ENCODE measurements around the gene ABR.

Gene ABR

DNA sequence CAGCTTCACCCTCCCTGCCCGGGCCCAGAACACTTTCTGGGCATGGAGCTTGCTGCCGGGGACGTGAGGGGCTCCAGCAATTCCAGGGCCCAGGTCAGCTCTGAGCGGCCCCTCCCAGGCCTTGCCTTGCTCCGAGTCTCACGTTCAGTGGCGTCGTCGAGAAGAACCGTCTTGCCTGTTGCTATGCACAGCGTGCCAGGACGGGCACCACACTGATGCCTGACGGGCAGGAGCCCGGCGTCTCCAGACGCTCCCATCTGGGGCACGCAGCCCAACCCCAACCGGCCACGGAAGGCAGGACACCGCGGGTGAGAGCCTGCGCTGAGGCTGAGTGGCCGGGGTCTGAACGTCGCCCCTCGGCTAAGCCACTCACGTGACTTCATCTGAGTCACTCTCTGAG lies 155.7 kb downstream of the ABR start:
- H3K36me3 ChIP-seq (ENCODE audit: insufficient read depth, low read length), result peaks cover 13% of the 10 kb centered on the region
- H3K27me3 ChIP-seq (ENCODE audit: control insufficient read depth, insufficient read depth, low read length), result no peaks in the 10 kb centered on the region
- peaks cover 7% of the 10 kb centered on the region for H3K4me1 ChIP-seq (ENCODE audit: control insufficient read depth, insufficient read depth, low read length)
- no peak overlapping the region for H3K9ac ChIP-seq (ENCODE audit: low read depth, low read length)
- H3K4me3 ChIP-seq (ENCODE audit: low read length), result no peak overlapping the region
- H3K9me3 ChIP-seq (replicated peaks; ENCODE audit: low read length), result no peaks in the 10 kb centered on the region
- no peak overlapping the region for H3K4me2 ChIP-seq (ENCODE audit: low read length)

DNA sequence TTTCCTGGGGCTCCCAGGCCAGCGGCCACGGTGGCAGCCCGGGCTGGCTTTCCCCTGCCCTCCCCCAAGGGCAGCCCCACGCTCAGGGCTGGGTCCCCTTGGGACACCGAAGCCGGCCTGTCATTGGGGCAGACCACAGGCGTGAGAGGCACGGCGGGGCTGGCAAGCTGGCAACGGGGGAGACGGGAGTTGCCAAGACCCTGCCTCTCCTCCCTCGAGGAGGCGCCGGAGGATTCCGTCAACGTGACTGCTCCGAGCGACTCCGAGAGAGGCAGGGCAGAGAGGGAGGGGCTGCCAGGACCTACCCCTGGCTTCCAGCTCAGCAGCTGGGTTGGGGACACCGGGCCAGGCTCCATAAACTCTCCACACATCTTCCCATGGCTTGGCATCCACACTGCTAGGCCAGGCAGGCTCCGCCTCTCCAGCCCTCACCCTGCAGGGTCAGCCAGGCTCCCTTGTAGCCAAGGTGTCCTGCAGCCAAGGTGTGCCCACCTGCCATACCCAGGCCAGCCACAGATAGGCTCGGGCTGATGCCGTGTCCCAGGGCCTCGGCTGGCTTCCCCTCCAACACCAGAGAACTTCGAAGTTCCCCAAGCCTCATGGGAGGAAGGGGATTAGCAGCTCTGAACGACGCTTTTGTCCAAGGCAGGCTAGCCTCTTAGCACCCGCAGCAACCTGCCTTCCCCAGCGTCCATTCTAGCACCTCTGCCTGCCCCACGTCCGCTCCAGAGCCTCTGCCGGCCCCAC lies 157.3 kb downstream of the ABR start:
- no peak overlapping the region for H3K9ac ChIP-seq (ENCODE audit: low read depth, low read length)
- H3K4me1 ChIP-seq (ENCODE audit: control insufficient read depth, insufficient read depth, low read length), result no peaks in the 10 kb centered on the region
- H3K4me3 ChIP-seq (ENCODE audit: low read length), result no peak overlapping the region
- H3K9me3 ChIP-seq (replicated peaks; ENCODE audit: low read length), result no peaks in the 10 kb centered on the region
- peaks cover 17% of the 10 kb centered on the region for H3K36me3 ChIP-seq (ENCODE audit: insufficient read depth, low read length)
- H3K4me2 ChIP-seq (ENCODE audit: low read length), result no peak overlapping the region
- H3K27me3 ChIP-seq (ENCODE audit: control insufficient read depth, insufficient read depth, low read length), result no peaks in the 10 kb centered on the region

DNA sequence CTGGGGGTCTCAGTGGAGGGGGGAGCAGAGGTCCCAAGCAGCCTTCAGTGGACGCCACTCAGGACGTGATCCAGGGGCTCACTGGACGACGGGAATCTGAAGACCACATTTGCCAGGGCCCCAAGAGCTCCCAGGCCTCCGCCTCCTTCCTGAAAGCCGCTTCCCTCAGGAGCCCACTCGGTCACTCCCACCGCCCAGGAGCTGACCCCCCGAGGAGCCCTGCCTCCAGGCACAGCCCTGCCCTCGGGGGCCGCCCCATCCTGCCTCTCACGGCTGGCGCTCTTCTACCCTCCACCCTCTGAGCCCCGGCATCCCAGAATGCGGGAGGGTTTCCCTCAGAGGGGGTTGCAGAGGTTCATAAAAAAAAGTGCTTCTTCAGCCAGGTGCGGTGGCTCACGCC lies 158.6 kb downstream of the ABR start:
- H3K9me3 ChIP-seq (replicated peaks; ENCODE audit: low read length), result no peaks in the 10 kb centered on the region
- no peak overlapping the region for H3K4me3 ChIP-seq (ENCODE audit: low read length)
- peaks cover 14% of the 10 kb centered on the region for H3K36me3 ChIP-seq (ENCODE audit: insufficient read depth, low read length)
- H3K4me1 ChIP-seq (ENCODE audit: control insufficient read depth, insufficient read depth, low read length), result no peaks in the 10 kb centered on the region
- H3K4me2 ChIP-seq (ENCODE audit: low read length), result no peak overlapping the region
- no peaks in the 10 kb centered on the region for H3K27me3 ChIP-seq (ENCODE audit: control insufficient read depth, insufficient read depth, low read length)
- H3K9ac ChIP-seq (ENCODE audit: low read depth, low read length), result no peak overlapping the region

DNA sequence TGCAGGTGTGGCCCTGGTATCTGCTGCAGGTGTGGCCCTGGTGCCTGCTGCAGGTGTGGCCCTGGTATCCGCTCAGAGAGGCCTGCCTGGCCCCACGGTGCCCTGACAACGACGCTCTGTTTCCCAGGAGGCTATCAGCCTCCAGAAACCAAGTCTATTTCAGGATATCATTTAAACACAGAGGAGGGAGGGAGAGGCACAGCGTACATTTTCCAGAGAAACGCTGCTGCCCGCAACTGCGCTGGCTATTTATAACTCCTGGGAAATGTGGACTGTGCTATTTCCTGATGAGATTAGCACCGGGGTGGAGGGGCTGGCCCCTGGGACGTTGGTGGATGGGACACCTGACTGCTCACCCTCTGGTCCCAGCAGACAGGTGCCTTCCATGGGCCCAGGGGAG lies 160.3 kb downstream of the ABR start:
- Histone ChIP-seq H3K9ac (ENCODE audit: low read depth, low read length) (no peak overlapping the region), H3K9me3 (replicated peaks; ENCODE audit: low read length) (no peaks in the 10 kb centered on the region), H3K27me3 (ENCODE audit: control insufficient read depth, insufficient read depth, low read length) (no peaks in the 10 kb centered on the region), H3K4me3 (ENCODE audit: low read length) (no peak overlapping the region), H3K4me2 (ENCODE audit: low read length) (no peak overlapping the region), H3K4me1 (ENCODE audit: control insufficient read depth, insufficient read depth, low read length) (no peaks in the 10 kb centered on the region), H3K36me3 (ENCODE audit: insufficient read depth, low read length) (peaks cover 9% of the 10 kb centered on the region)

DNA sequence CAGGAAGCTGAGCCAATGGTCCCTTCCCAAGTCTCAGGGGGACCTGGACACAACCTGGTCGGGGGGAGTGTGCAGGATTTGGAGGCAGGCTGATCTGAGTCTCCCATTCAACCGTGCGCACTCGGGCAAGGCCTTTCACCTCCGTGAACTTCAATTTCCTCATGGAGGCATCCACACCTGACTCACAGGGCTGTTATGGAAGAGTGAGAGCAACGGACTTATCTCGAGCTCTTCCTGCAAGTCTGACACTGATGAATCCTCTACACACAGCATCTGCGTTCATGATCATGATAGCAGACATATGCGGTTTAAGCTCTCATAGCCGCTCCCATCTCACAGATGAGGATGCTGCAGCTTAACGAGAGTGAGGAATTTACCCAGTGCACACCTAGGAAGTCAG lies 161.2 kb downstream of the ABR start:
- Histone ChIP-seq H3K9me3 (replicated peaks; ENCODE audit: low read length) (no peaks in the 10 kb centered on the region), H3K4me2 (ENCODE audit: low read length) (no peak overlapping the region), H3K4me1 (ENCODE audit: control insufficient read depth, insufficient read depth, low read length) (no peaks in the 10 kb centered on the region), H3K9ac (ENCODE audit: low read depth, low read length) (no peak overlapping the region), H3K36me3 (ENCODE audit: insufficient read depth, low read length) (peaks cover 9% of the 10 kb centered on the region), H3K4me3 (ENCODE audit: low read length) (no peak overlapping the region), H3K27me3 (ENCODE audit: control insufficient read depth, insufficient read depth, low read length) (no peaks in the 10 kb centered on the region)

DNA sequence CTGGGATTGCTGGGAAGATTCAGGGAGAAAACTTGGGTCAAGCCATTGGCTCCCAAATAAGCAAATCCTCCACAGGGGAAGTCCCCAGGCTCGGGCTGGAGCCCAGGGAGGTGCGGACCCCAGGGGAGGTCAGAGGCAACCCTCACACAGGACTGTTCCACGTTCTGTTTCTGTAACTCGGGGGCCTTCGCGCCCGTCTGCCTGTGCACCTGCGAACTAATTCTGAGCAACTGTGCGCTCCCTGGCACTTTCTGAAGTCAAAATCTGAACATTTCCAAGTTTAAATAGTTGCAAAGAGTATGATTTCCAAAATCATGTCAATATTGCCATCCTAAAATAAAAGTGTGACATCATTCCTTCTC lies 166.1 kb downstream of the ABR start:
- Histone ChIP-seq H3K36me3 (ENCODE audit: insufficient read depth, low read length) (peaks cover 24% of the 10 kb centered on the region), H3K4me1 (ENCODE audit: control insufficient read depth, insufficient read depth, low read length) (no peaks in the 10 kb centered on the region), H3K4me3 (ENCODE audit: low read length) (no peak overlapping the region), H3K9me3 (replicated peaks; ENCODE audit: low read length) (no peaks in the 10 kb centered on the region), H3K27me3 (ENCODE audit: control insufficient read depth, insufficient read depth, low read length) (no peaks in the 10 kb centered on the region), H3K4me2 (ENCODE audit: low read length) (no peak overlapping the region), H3K9ac (ENCODE audit: low read depth, low read length) (no peak overlapping the region)

DNA sequence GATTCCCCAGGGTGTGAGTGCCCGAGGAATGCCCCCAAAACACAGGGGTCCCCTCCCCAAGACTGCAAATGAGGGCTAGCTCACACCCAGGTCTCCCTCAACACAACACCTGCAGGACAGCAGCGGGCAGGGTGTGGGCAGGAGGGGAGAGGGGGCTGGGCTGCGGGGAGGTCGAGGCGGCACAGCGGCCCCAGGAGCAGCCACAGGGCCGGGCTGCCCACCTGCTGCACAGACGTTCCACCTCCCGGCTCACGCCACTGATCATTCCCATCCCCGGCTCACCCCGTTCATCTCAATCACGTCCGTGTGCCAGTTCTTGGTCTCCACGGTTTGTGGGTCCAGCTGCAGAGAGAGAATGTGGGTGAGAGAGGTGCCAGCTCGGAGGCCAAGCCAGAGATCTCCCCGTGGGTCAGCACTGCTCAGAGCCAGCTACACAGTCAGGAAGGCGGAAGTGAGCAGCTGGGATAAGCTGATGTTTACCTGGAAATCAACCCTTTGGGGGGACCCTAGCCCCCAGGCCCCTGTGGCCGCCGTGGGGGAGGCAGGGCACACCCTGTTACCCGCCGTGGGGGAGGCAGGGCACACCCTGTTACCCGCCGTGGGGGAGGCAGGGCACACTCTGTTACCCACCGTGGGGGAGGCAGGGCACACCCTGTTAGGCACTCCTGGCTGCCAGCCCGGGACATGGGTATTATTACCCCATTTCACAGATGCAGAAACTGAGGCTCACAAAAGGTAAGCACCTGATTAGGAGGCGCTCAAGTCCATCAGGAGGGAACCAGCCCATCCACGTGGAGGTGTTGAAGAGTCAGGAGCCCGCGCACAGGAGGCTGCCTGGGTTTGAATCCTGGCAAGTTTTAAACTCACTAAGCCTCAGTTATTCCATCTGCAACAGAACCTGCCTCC lies 166.7 kb downstream of the ABR start:
- Histone ChIP-seq H3K9ac (ENCODE audit: low read depth, low read length) (no peak overlapping the region), H3K9me3 (replicated peaks; ENCODE audit: low read length) (no peaks in the 10 kb centered on the region), H3K4me1 (ENCODE audit: control insufficient read depth, insufficient read depth, low read length) (no peaks in the 10 kb centered on the region), H3K36me3 (ENCODE audit: insufficient read depth, low read length) (peaks cover 19% of the 10 kb centered on the region), H3K27me3 (ENCODE audit: control insufficient read depth, insufficient read depth, low read length) (no peaks in the 10 kb centered on the region), H3K4me2 (ENCODE audit: low read length) (no peak overlapping the region), H3K4me3 (ENCODE audit: low read length) (no peak overlapping the region)

DNA sequence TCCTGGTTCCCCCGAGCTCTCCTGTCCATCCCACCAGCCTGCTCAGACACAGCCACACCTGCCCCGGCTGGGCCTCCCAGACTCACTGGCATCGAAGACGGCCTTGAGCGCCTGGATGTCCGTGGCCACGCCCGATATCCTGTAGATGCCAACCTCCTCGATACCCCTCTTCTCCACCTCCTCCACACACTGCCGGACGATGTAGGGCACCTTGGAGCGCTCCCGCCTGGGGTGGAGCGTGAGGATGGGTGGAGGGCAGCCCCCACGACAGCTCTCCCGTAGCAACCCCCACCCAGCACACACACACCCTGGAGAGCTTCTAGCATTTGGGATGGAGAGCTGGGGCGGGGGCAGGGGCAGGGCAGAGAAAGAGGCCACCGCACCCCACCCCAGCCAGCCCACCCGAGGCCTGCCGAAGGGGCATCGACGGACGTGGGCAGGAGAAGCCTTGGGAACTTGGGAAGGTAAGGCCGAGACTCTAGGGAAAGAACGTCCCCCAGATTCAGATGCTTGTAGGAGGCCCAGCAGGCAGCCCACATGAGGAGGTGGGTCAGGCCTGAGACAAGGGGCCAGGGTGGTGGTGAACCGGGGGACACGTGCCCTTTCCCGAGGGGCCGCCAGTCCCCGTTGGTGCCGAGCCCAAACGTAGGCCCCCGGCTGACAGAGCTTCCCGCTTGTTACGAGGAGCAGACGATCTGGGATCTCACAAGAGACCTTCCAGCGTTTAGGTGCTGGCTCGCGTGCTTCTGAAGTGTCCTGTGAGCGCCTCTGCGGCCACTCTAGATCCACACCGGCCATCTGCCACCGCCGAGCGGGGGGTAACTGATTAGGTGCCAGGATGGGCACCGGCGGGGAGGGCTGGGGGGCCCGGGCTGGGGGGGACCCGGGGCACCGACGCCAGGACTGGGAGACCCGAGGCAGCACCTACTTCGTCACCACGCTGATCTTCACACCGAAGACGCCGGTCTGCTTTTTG lies 167.7 kb downstream of the ABR start:
- no peak overlapping the region for H3K4me2 ChIP-seq (ENCODE audit: low read length)
- no peak overlapping the region for H3K4me3 ChIP-seq (ENCODE audit: low read length)
- no peaks in the 10 kb centered on the region for H3K4me1 ChIP-seq (ENCODE audit: control insufficient read depth, insufficient read depth, low read length)
- no peak overlapping the region for H3K9ac ChIP-seq (ENCODE audit: low read depth, low read length)
- peaks cover 30% of the 10 kb centered on the region for H3K36me3 ChIP-seq (ENCODE audit: insufficient read depth, low read length)
- no peaks in the 10 kb centered on the region for H3K9me3 ChIP-seq (replicated peaks; ENCODE audit: low read length)
- no peaks in the 10 kb centered on the region for H3K27me3 ChIP-seq (ENCODE audit: control insufficient read depth, insufficient read depth, low read length)

DNA sequence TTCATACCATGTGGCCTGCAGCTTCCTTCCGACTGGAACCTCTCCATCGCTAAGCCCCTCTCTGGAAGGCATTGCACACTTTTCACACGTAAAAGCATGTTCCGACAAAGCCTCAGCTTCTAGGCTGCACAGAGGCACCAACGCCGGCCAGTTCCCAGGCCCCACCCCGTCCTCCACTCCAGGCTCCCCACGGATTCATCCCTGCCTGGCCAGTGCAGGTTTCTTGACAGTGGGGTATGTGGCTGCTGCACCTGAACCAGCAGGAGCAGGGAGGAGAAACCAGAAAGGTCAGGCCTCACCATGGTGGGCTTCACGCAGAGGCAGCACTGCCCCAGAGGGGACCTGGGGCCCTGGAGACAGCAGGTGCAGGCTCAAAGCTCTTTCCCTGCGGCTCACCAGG lies 168.6 kb downstream of the ABR start:
- H3K4me2 ChIP-seq (ENCODE audit: low read length), result no peak overlapping the region
- H3K9me3 ChIP-seq (replicated peaks; ENCODE audit: low read length), result no peaks in the 10 kb centered on the region
- H3K9ac ChIP-seq (ENCODE audit: low read depth, low read length), result no peak overlapping the region
- peaks cover 4% of the 10 kb centered on the region for H3K4me1 ChIP-seq (ENCODE audit: control insufficient read depth, insufficient read depth, low read length)
- H3K27me3 ChIP-seq (ENCODE audit: control insufficient read depth, insufficient read depth, low read length), result no peaks in the 10 kb centered on the region
- peaks cover 34% of the 10 kb centered on the region for H3K36me3 ChIP-seq (ENCODE audit: insufficient read depth, low read length)
- H3K4me3 ChIP-seq (ENCODE audit: low read length), result no peak overlapping the region

DNA sequence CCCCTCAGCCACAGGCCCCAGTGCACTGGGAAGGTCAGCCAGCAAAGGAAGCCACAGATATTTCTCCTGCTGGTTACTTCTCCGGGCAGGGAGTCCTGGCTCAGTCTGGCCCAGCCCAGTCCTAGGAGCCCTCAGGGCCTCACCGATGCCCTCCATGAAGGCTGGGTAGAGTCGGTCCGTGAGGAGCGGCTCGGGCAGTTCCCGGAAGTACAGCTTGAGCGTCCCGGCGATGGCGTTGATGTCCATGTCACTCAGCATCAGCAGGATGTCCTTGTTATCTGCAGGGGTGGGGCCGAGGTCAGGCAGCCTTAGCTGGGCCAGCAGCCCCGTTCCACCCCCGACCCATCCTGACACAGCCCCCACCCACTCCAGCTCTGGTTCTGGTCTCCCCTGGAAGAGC lies 169.2 kb downstream of the ABR start:
- peaks cover 9% of the 10 kb centered on the region for H3K4me1 ChIP-seq (ENCODE audit: control insufficient read depth, insufficient read depth, low read length)
- peaks cover 36% of the 10 kb centered on the region for H3K36me3 ChIP-seq (ENCODE audit: insufficient read depth, low read length)
- no peak overlapping the region for H3K4me3 ChIP-seq (ENCODE audit: low read length)
- H3K4me2 ChIP-seq (ENCODE audit: low read length), result no peak overlapping the region
- no peak overlapping the region for H3K9ac ChIP-seq (ENCODE audit: low read depth, low read length)
- H3K27me3 ChIP-seq (ENCODE audit: control insufficient read depth, insufficient read depth, low read length), result no peaks in the 10 kb centered on the region
- no peaks in the 10 kb centered on the region for H3K9me3 ChIP-seq (replicated peaks; ENCODE audit: low read length)

DNA sequence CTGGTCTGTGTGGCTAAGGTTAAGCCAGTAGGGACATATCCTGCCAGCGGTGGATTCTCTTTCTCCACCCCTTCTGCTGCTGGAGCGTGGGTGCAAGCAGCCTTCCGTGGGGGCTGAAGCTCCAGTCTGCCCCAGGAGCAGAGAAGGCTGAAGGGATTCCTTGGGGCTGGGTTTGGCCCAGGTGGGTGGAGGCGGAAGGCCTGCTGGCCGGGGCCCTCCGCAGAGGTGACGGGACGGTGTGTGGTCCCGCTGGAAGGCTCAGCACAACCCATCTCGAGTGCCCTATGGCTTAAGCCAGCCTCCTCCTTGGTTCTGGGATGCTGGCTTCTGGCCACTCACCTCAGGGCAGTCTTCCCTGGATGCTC lies 169.7 kb downstream of the ABR start:
- Histone ChIP-seq H3K9me3 (replicated peaks; ENCODE audit: low read length) (no peaks in the 10 kb centered on the region), H3K4me3 (ENCODE audit: low read length) (no peak overlapping the region), H3K9ac (ENCODE audit: low read depth, low read length) (no peak overlapping the region), H3K27me3 (ENCODE audit: control insufficient read depth, insufficient read depth, low read length) (no peaks in the 10 kb centered on the region), H3K4me2 (ENCODE audit: low read length) (no peak overlapping the region), H3K4me1 (ENCODE audit: control insufficient read depth, insufficient read depth, low read length) (peaks cover 15% of the 10 kb centered on the region), H3K36me3 (ENCODE audit: insufficient read depth, low read length) (peaks cover 38% of the 10 kb centered on the region)

Data from skeletal muscle satellite cell (primary cell).